Esophagus muscularis mucosa (tissue), 3 donors: ENCODE measurements around the gene STUM.

Experiments
- POLR2AphosphoS5 ChIP-seq, 2 donors: sonication (generic); formaldehyde crosslinking; IDR thresholded peaks; one replicate each; pipeline ENCODE4 v1.6.1; 2017; ENCODE audit warnings: antibody characterized with exemption in 2 of 2
- TF ChIP-seq, protein P1 (sequence below), 3 experiments: fragments of 200-600 bp in 2 of 3; fragments of 450-650 bp in 1 of 3; sonication (generic) in 2 of 3; IDR thresholded peaks; one replicate each; pipeline ENCODE4 v1.5.1; 2017 to 2019; ENCODE audit warnings: antibody characterized with exemption in 3 of 3, mild to moderate bottlenecking in 2 of 3, moderate library complexity in 1 of 3

DNA sequence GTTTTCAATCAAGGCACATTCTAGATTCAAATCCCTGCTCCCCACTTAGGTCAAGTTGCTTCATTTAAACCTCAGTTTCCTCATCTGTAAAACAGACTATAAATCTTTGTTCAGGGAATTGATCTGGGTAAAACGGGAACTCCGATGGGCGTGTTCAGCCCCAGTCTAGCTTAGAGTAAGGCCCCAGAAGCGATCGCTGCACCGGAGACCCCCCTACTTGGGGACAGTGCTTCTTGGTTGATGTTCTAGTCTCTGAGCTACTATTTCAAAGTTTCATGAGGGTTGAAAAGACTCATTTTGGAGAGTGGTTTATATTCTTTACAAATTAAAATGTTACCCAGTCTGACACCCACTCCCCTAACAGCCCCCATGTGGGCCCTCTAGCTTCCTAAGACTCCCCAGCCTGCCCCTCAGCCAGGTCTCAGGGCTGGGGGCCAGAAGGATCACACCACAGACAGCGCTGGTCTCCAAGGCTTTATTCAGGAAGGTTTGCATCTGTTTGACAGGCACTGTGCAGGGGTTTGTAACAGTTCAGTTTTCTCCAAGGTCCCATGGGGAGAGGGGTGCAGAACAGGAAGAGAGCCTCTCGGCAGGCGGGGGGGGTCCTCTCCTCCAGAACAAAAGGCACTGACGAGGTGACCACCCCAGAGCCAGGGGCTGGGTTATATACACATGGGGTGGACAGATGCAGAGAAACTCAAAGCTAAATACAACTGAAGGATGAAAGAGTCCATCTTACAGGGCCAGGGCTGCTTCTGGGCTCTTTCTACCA lies 82.9 kb downstream of the STUM start:
- no peak for TF ChIP-seq POLR2AphosphoS5 (IDR thresholded peaks at IDR 0.05)
- TF ChIP-seq, protein P1, sequence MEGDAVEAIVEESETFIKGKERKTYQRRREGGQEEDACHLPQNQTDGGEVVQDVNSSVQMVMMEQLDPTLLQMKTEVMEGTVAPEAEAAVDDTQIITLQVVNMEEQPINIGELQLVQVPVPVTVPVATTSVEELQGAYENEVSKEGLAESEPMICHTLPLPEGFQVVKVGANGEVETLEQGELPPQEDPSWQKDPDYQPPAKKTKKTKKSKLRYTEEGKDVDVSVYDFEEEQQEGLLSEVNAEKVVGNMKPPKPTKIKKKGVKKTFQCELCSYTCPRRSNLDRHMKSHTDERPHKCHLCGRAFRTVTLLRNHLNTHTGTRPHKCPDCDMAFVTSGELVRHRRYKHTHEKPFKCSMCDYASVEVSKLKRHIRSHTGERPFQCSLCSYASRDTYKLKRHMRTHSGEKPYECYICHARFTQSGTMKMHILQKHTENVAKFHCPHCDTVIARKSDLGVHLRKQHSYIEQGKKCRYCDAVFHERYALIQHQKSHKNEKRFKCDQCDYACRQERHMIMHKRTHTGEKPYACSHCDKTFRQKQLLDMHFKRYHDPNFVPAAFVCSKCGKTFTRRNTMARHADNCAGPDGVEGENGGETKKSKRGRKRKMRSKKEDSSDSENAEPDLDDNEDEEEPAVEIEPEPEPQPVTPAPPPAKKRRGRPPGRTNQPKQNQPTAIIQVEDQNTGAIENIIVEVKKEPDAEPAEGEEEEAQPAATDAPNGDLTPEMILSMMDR (IDR thresholded peaks at IDR 0.05) = no peak
